ENCODE results near the gene RARB.

Gene RARB

GRCh38 chr3:25548836-25549235 is 120.8 kb downstream of the RARB start:
- TF ChIP-seq FOXM1 (IDR thresholded peaks at IDR 0.05; ENCODE audit: borderline replicate concordance) (no peak), ZNF384 (IDR thresholded peaks at IDR 0.05) (no peak), FOXA1 (IDR thresholded peaks at IDR 0.05) (no peak), ELF4 (IDR thresholded peaks at IDR 0.05) (no peak), L3MBTL2 (conservative IDR thresholded peaks at IDR 0.05) (no peak), SP1 (IDR thresholded peaks at IDR 0.05) (no peak), FOXK2 (IDR thresholded peaks at IDR 0.05) (no peak), PKNOX1 (IDR thresholded peaks at IDR 0.05) (no peak), TARDBP (IDR thresholded peaks at IDR 0.05) (no peak), SUZ12 (IDR thresholded peaks at IDR 0.05) (no peak), ARNT (IDR thresholded peaks at IDR 0.05) (no peak), CTBP1 (IDR thresholded peaks at IDR 0.05; ENCODE audit: borderline replicate concordance) (no peak), NFRKB (IDR thresholded peaks at IDR 0.05) (no peak)
- ChIA-PET CTCF (interaction anchor here (0.6 kb wide), 1 partner anchor 39 kb away, joined by 3 read pairs; no protein-coding TSS in a partner anchor), POLR2A (no interaction called here)
- no peak for DNase-seq (ENCODE audit: extremely low spot score)

GRCh38 chr3:25552251-25552650 is 124.2 kb downstream of the RARB start:
- TF ChIP-seq FOXM1 (IDR thresholded peaks at IDR 0.05; ENCODE audit: borderline replicate concordance) (no peak), ZNF384 (IDR thresholded peaks at IDR 0.05) (no peak), FOXA1 (IDR thresholded peaks at IDR 0.05) (no peak), HDGF (IDR thresholded peaks at IDR 0.05; ENCODE audit: borderline replicate concordance) (no peak), SP1 (IDR thresholded peaks at IDR 0.05) (no peak), FOXK2 (IDR thresholded peaks at IDR 0.05) (no peak), ARNT (IDR thresholded peaks at IDR 0.05) (no peak), LEF1 (IDR thresholded peaks at IDR 0.05; ENCODE audit: borderline replicate concordance) (no peak), PKNOX1 (IDR thresholded peaks at IDR 0.05) (no peak), TARDBP (IDR thresholded peaks at IDR 0.05) (no peak), BHLHE40 (IDR thresholded peaks at IDR 0.05; ENCODE audit: borderline replicate concordance) (no peak), CTBP1 (IDR thresholded peaks at IDR 0.05; ENCODE audit: borderline replicate concordance) (no peak), NFRKB (IDR thresholded peaks at IDR 0.05) (no peak), ELF4 (IDR thresholded peaks at IDR 0.05) (no peak), SUZ12 (IDR thresholded peaks at IDR 0.05) (no peak), L3MBTL2 (conservative IDR thresholded peaks at IDR 0.05) (no peak)
- ChIA-PET CTCF (no interaction called here), POLR2A (no interaction called here)
- DNase-seq (ENCODE audit: extremely low spot score): no peak

GRCh38 chr3:25554376-25554775 is 126.3 kb downstream of the RARB start:
- CTCF ChIA-PET: no interaction called here
- no peak for DNase-seq (ENCODE audit: extremely low spot score)
- TF ChIP-seq BHLHE40 (IDR thresholded peaks at IDR 0.05; ENCODE audit: borderline replicate concordance) (no peak), HDGF (IDR thresholded peaks at IDR 0.05; ENCODE audit: borderline replicate concordance) (no peak), CTBP1 (IDR thresholded peaks at IDR 0.05; ENCODE audit: borderline replicate concordance) (no peak), ZNF384 (IDR thresholded peaks at IDR 0.05) (no peak), FOXM1 (IDR thresholded peaks at IDR 0.05; ENCODE audit: borderline replicate concordance) (no peak), FOXA1 (IDR thresholded peaks at IDR 0.05) (no peak), TARDBP (IDR thresholded peaks at IDR 0.05) (no peak), NFRKB (IDR thresholded peaks at IDR 0.05) (no peak), FOXK2 (IDR thresholded peaks at IDR 0.05) (no peak), ARNT (IDR thresholded peaks at IDR 0.05) (no peak), L3MBTL2 (conservative IDR thresholded peaks at IDR 0.05) (no peak), SUZ12 (IDR thresholded peaks at IDR 0.05) (no peak), LEF1 (IDR thresholded peaks at IDR 0.05; ENCODE audit: borderline replicate concordance) (no peak), SP1 (IDR thresholded peaks at IDR 0.05) (no peak), ELF4 (IDR thresholded peaks at IDR 0.05) (no peak)
- POLR2A ChIA-PET: no interaction called here

- CTCF ChIA-PET: interaction anchor here (0.7 kb wide), 1 partner anchor 14 kb away, joined by 3 read pairs; no protein-coding TSS in a partner anchor
- no peak for DNase-seq (ENCODE audit: extremely low spot score)
- POLR2A ChIA-PET: no interaction called here
- no peak for TF ChIP-seq ZNF384 (IDR thresholded peaks at IDR 0.05)
- no peak for TF ChIP-seq ELF4 (IDR thresholded peaks at IDR 0.05)
- no peak for TF ChIP-seq TARDBP (IDR thresholded peaks at IDR 0.05)
- no peak for TF ChIP-seq LEF1 (IDR thresholded peaks at IDR 0.05; ENCODE audit: borderline replicate concordance)
- TF ChIP-seq HDGF (IDR thresholded peaks at IDR 0.05; ENCODE audit: borderline replicate concordance): no peak
- no peak for TF ChIP-seq PKNOX1 (IDR thresholded peaks at IDR 0.05)
- no peak for TF ChIP-seq SUZ12 (IDR thresholded peaks at IDR 0.05)
- no peak for TF ChIP-seq SP1 (IDR thresholded peaks at IDR 0.05)
- TF ChIP-seq NFRKB (IDR thresholded peaks at IDR 0.05): no peak
- TF ChIP-seq FOXK2 (IDR thresholded peaks at IDR 0.05): no peak
- TF ChIP-seq FOXA1 (IDR thresholded peaks at IDR 0.05): no peak
- TF ChIP-seq BHLHE40 (IDR thresholded peaks at IDR 0.05; ENCODE audit: borderline replicate concordance): no peak
- TF ChIP-seq FOXM1 (IDR thresholded peaks at IDR 0.05; ENCODE audit: borderline replicate concordance): no peak
These were observed 127.8 kb downstream of the RARB start for GRCh38 chr3:25555695-25556437.

GRCh38 chr3:25556447-25556846 is 128.4 kb downstream of the RARB start:
- no peak for DNase-seq (ENCODE audit: extremely low spot score)
- TF ChIP-seq LEF1 (IDR thresholded peaks at IDR 0.05; ENCODE audit: borderline replicate concordance) (no peak), ZNF384 (IDR thresholded peaks at IDR 0.05) (no peak), BHLHE40 (IDR thresholded peaks at IDR 0.05; ENCODE audit: borderline replicate concordance) (no peak), SUZ12 (IDR thresholded peaks at IDR 0.05) (no peak), L3MBTL2 (conservative IDR thresholded peaks at IDR 0.05) (no peak), TARDBP (IDR thresholded peaks at IDR 0.05) (no peak), FOXK2 (IDR thresholded peaks at IDR 0.05) (no peak)
- CTCF ChIA-PET: interaction anchor here (0.7 kb wide), 1 partner anchor 13 kb away, joined by 3 read pairs; no protein-coding TSS in a partner anchor
- POLR2A ChIA-PET: no interaction called here

- ChIA-PET CTCF (no interaction called here), POLR2A (no interaction called here)
- TF ChIP-seq SUZ12 (IDR thresholded peaks at IDR 0.05) (no peak), LEF1 (IDR thresholded peaks at IDR 0.05; ENCODE audit: borderline replicate concordance) (no peak), FOXM1 (IDR thresholded peaks at IDR 0.05; ENCODE audit: borderline replicate concordance) (no peak), L3MBTL2 (conservative IDR thresholded peaks at IDR 0.05) (no peak), ZNF384 (IDR thresholded peaks at IDR 0.05) (no peak)
- DNase-seq (ENCODE audit: extremely low spot score): no peak
These were observed 129.6 kb downstream of the RARB start for GRCh38 chr3:25557694-25558093.
